Tibial nerve (tissue), 4 donors: ENCODE measurements around the gene LRSAM1.

ENCODE experiments used
- CTCF ChIP-seq, 5 experiments: fragments of 200-600 bp in 3 of 5; fragments of 450-650 bp in 2 of 5; sonication (generic) in 3 of 5; IDR thresholded peaks; one replicate each; pipeline ENCODE4 v1.5.1; 2016 to 2019; ENCODE audit warnings: antibody characterized with exemption in 5 of 5, mild to moderate bottlenecking in 3 of 5, moderate library complexity in 2 of 5
- EP300 ChIP-seq, 2 donors: sonication (generic); formaldehyde crosslinking; IDR thresholded peaks; one replicate each; pipeline ENCODE4 v1.6.1; 2017; ENCODE audit warnings: antibody characterized with exemption in 2 of 2, mild to moderate bottlenecking in 1 of 2

GRCh38 chr9:127507751-127508648 lies 56.7 kb downstream of the LRSAM1 start:
- TF ChIP-seq EP300 (IDR thresholded peaks at IDR 0.05) (no peak), CTCF (IDR thresholded peaks at IDR 0.05) (no peak)
